Right hindlimb (tissue), 1 donor: ENCODE results near the gene GRID1.

ENCODE experiments used
- DNase-seq: peaks from one replicate; pipeline ENCODE4 v3.0.0-alpha.2; 2018

GRID1 gene

GRCh38 chr10:85916994-85917573, 449.5 kb downstream of the GRID1 start:
- no peak for DNase-seq

GRCh38 chr10:85916286-85916685, 450.3 kb downstream of the GRID1 start:
- peak; percentile 62 for DNase-seq

GRCh38 chr10:85915245-85915846, 451.2 kb downstream of the GRID1 start:
- DNase-seq = no peak

GRCh38 chr10:85914720-85915119, 451.9 kb downstream of the GRID1 start:
- DNase-seq = no peak

GRCh38 chr10:85908462-85908861, 458.1 kb downstream of the GRID1 start:
- no peak for DNase-seq

- DNase-seq = no peak
Observed at GRCh38 chr10:85902051-85902450, 464.5 kb downstream of the GRID1 start.

- DNase-seq = no peak
Observed at GRCh38 chr10:85901599-85901998, 465.0 kb downstream of the GRID1 start.

- peak; percentile 46 for DNase-seq
Observed at GRCh38 chr10:85900487-85900886, 466.1 kb downstream of the GRID1 start.

GRCh38 chr10:85900061-85900460, 466.5 kb downstream of the GRID1 start:
- DNase-seq = no peak

- DNase-seq = no peak
Observed at GRCh38 chr10:85891472-85891871, 475.1 kb downstream of the GRID1 start.

- DNase-seq = no peak
Observed at GRCh38 chr10:85888559-85888958, 478.0 kb downstream of the GRID1 start.

- no peak for DNase-seq
Observed at GRCh38 chr10:85888004-85888403, 478.6 kb downstream of the GRID1 start.

GRCh38 chr10:85874208-85874607, 492.4 kb downstream of the GRID1 start:
- no peak for DNase-seq

- DNase-seq = no peak
Observed at GRCh38 chr10:85873063-85873462, 493.5 kb downstream of the GRID1 start.

GRCh38 chr10:85868627-85869499, 497.7 kb downstream of the GRID1 start:
- DNase-seq = no peak

GRCh38 chr10:85864868-85865526, 501.6 kb downstream of the GRID1 start:
- no peak for DNase-seq

- peak; percentile 26 for DNase-seq
Observed at GRCh38 chr10:85864173-85864549, 502.4 kb downstream of the GRID1 start.

GRCh38 chr10:85863301-85864172, 503.1 kb downstream of the GRID1 start:
- no peak for DNase-seq

GRCh38 chr10:85862771-85863170, 503.8 kb downstream of the GRID1 start:
- no peak for DNase-seq

- no peak for DNase-seq
Observed at GRCh38 chr10:85861513-85862197, 504.9 kb downstream of the GRID1 start.

GRCh38 chr10:85859859-85860258, 506.7 kb downstream of the GRID1 start:
- no peak for DNase-seq
